Measurements from ENCODE around the gene DEFB112.

The DEFB112 gene

GRCh38 chr6:50007819-50008218 is 41.9 kb downstream of the DEFB112 start:
- H3K4me1 ChIP-seq (ENCODE audit: control insufficient read depth, insufficient read depth, low read length, poor library complexity, severe bottlenecking) = no peaks in the 10 kb centered on the region
- H3K27me3 ChIP-seq (replicated peaks; ENCODE audit: control insufficient read depth, insufficient read depth, low read length, poor library complexity, severe bottlenecking) = no peaks in the 10 kb centered on the region
- no peak for DNase-seq
- H3K9me3 ChIP-seq (ENCODE audit: control insufficient read depth, low read length) = no peaks in the 10 kb centered on the region
- H3K36me3 ChIP-seq (ENCODE audit: control insufficient read depth, insufficient read depth, low read length) = no peaks in the 10 kb centered on the region
- no peak overlapping the region for H3K27ac ChIP-seq (ENCODE audit: insufficient read depth, low read length, poor library complexity, severe bottlenecking)
- no peak overlapping the region for H3K4me3 ChIP-seq (ENCODE audit: insufficient read depth, low read depth, low read length, poor library complexity, severe bottlenecking)

- Histone ChIP-seq H3K36me3 (ENCODE audit: control insufficient read depth, insufficient read depth, low read length) (no peaks in the 10 kb centered on the region), H3K4me3 (ENCODE audit: insufficient read depth, low read depth, low read length, poor library complexity, severe bottlenecking) (no peak overlapping the region), H3K4me1 (ENCODE audit: control insufficient read depth, insufficient read depth, low read length, poor library complexity, severe bottlenecking) (no peaks in the 10 kb centered on the region), H3K27me3 (replicated peaks; ENCODE audit: control insufficient read depth, insufficient read depth, low read length, poor library complexity, severe bottlenecking) (no peaks in the 10 kb centered on the region), H3K27ac (ENCODE audit: insufficient read depth, low read length, poor library complexity, severe bottlenecking) (no peak overlapping the region), H3K9me3 (ENCODE audit: control insufficient read depth, low read length) (no peaks in the 10 kb centered on the region)
- DNase-seq = no peak
These were observed 46.6 kb downstream of the DEFB112 start for GRCh38 chr6:50003139-50003538.

DNA sequence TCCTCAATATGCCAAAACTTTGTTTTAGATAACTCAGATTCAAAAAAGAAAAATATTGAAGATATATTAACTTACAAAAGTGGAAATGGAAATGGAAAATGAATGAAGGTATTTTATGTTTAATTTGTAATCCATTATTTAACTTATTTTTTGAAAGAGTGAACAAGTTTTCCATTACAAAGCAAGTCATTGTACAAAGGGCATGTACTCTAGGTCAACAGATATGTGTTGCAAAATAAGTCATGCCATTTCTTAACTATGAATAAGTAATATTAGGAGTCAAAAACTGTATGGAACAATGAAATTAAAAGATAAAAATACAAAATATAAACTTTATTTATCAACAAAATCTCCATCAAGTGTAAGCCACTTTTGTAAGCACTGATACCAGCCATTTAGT is 54.5 kb downstream of the DEFB112 start:
- Histone ChIP-seq H3K27me3 (replicated peaks; ENCODE audit: control insufficient read depth, insufficient read depth, low read length, poor library complexity, severe bottlenecking) (no peaks in the 10 kb centered on the region), H3K4me1 (ENCODE audit: control insufficient read depth, insufficient read depth, low read length, poor library complexity, severe bottlenecking) (no peaks in the 10 kb centered on the region), H3K9me3 (ENCODE audit: control insufficient read depth, low read length) (no peaks in the 10 kb centered on the region), H3K36me3 (ENCODE audit: control insufficient read depth, insufficient read depth, low read length) (no peaks in the 10 kb centered on the region), H3K27ac (ENCODE audit: insufficient read depth, low read length, poor library complexity, severe bottlenecking) (no peak overlapping the region), H3K4me3 (ENCODE audit: insufficient read depth, low read depth, low read length, poor library complexity, severe bottlenecking) (no peak overlapping the region)
- no peak for DNase-seq
